ENCODE data around the gene ANKH. TPM values are rescaled to one million over a fixed set of nuclear protein-coding genes. Genes with fewer than 3 reads are reported as not detected.

ANKH gene
- total and polyA plus RNA-seq, 2 experiments from 2014 or later: 27.6 to 29.9 TPM

DNA sequence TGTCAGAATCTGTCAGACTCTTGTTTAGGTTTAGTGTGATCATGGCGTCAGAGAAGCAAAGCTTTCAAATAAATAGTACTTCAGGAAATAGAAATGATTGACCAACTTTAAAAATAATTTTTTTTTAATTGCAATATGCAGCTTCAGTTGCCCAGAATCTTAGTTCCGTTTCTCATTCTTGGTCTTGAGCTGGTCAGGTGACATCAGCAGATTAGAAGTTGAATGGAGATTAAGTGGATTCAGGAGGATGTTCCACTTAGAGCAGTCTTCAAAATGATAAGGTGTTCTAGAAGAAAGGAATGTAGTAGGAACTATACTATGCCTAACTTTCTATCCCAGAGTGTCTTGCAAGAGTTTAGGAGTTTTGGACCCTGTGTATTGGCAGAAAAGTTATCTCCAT lies 176.4 kb downstream of the ANKH start:
- Histone ChIP-seq H2AFZ (no peak overlapping the region), H3K9me2 (replicated peaks; ENCODE audit: insufficient read depth) (no peaks in the 10 kb centered on the region), H3K36me3 (replicated peaks; ENCODE audit: insufficient read depth, low read depth) (no peaks in the 10 kb centered on the region), H3K27ac (no peak overlapping the region), H3K27me3 (no peaks in the 10 kb centered on the region), H3K4me3 (no peak overlapping the region), H3K4me1 (ENCODE audit: insufficient read depth) (no peaks in the 10 kb centered on the region), H3K4me2 (no peak overlapping the region), H3K9me3 (ENCODE audit: low read depth) (no peaks in the 10 kb centered on the region), H4K20me1 (ENCODE audit: insufficient read depth, poor library complexity, severe bottlenecking) (no peaks in the 10 kb centered on the region), H3K79me2 (no peaks in the 10 kb centered on the region)
- DNase-seq (ENCODE audit: low spot score): no peak
- 86% methylated on average over 2 of the region's 2 CpGs for WGBS (ENCODE audit: low lambda C conversion rate, missing lambda C conversion rate)
- TF ChIP-seq EZH2phosphoT487 (IDR thresholded peaks at IDR 0.05; ENCODE audit: low read depth, severe bottlenecking, unreplicated experiment) (no peak), EZH2 (IDR thresholded peaks at IDR 0.05; ENCODE audit: borderline replicate concordance) (no peak), CTCF (IDR thresholded peaks at IDR 0.05; ENCODE audit: poor library complexity) (no peak)

DNA sequence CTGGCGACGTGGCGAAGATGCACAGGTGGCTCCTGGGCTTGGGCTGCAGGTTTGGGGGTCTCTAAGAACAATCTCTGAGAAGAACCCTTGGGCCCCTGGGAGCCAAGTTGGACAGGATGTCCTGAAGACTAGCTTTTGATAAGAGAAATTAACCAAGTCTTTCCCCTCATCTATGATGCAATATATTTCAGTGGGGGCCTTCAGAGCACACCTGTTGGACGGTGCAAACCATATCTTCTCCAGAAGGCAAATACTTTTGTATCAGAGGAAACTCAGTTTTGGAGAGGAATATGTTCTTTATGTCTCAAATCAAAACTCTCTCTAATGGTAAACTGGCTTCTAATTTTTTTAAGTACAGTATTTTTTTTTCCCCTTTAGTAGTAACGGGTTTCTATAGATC lies 178.5 kb downstream of the ANKH start:
- no peaks in the 10 kb centered on the region for H3K4me1 ChIP-seq (ENCODE audit: insufficient read depth)
- H3K4me3 ChIP-seq: no peak overlapping the region
- H4K20me1 ChIP-seq (ENCODE audit: insufficient read depth, poor library complexity, severe bottlenecking): no peaks in the 10 kb centered on the region
- H3K36me3 ChIP-seq (replicated peaks; ENCODE audit: insufficient read depth, low read depth): no peaks in the 10 kb centered on the region
- no peak overlapping the region for H3K27ac ChIP-seq
- no peak overlapping the region for H3K4me2 ChIP-seq
- TF ChIP-seq EZH2phosphoT487 (IDR thresholded peaks at IDR 0.05; ENCODE audit: low read depth, severe bottlenecking, unreplicated experiment) (no peak), CTCF (IDR thresholded peaks at IDR 0.05; ENCODE audit: poor library complexity) (no peak), EZH2 (IDR thresholded peaks at IDR 0.05; ENCODE audit: borderline replicate concordance) (no peak)
- no peak overlapping the region for H2AFZ ChIP-seq
- no peaks in the 10 kb centered on the region for H3K9me3 ChIP-seq (ENCODE audit: low read depth)
- H3K27me3 ChIP-seq: no peaks in the 10 kb centered on the region
- no peak for DNase-seq (ENCODE audit: low spot score)
- no peaks in the 10 kb centered on the region for H3K9me2 ChIP-seq (replicated peaks; ENCODE audit: insufficient read depth)
- peaks cover 8% of the 10 kb centered on the region for H3K79me2 ChIP-seq
- 94% methylated on average over 5 of the region's 5 CpGs for WGBS (ENCODE audit: low lambda C conversion rate, missing lambda C conversion rate)

DNA sequence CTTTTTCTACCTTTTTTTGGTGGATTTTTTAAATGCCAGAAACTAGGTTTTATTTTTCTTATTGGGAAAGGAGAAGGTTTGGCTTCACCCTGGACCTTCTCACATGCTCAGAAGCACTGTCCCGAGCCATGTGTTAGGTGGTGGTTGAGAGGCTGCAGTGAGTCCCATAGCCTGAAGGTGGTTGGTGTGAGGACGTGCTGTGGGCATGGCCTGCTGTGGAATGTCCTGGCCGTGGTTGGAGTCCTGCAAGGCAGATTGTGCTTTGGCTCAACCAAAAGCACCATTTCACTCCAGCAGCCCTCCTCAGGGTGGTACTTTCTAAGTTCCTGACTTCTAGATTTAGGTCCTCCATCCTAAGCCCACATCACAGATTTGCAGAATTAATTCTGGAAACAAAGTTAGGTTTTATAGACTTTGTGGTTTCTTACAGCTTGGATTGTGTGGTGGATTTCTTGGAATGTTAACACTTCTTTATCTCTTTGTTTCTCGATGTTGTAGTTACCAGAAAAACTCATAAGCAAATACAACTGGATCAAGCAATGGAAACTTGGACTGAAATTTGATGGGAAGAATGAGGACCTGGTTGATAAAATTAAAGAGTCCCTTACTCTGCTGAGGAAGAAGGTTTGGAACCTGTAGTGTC lies 184.4 kb downstream of the ANKH start:
- H3K79me2 ChIP-seq: peaks cover 18% of the 10 kb centered on the region
- no peaks in the 10 kb centered on the region for H3K36me3 ChIP-seq (replicated peaks; ENCODE audit: insufficient read depth, low read depth)
- no peaks in the 10 kb centered on the region for H3K27me3 ChIP-seq
- WGBS (ENCODE audit: low lambda C conversion rate, missing lambda C conversion rate): 81% methylated on average over 3 of the region's 4 CpGs
- no peaks in the 10 kb centered on the region for H3K4me1 ChIP-seq (ENCODE audit: insufficient read depth)
- no peak overlapping the region for H3K27ac ChIP-seq
- H3K4me2 ChIP-seq: no peak overlapping the region
- H3K9me2 ChIP-seq (replicated peaks; ENCODE audit: insufficient read depth): no peaks in the 10 kb centered on the region
- no peak for DNase-seq (ENCODE audit: low spot score)
- H4K20me1 ChIP-seq (ENCODE audit: insufficient read depth, poor library complexity, severe bottlenecking): no peaks in the 10 kb centered on the region
- no peak overlapping the region for H2AFZ ChIP-seq
- no peaks in the 10 kb centered on the region for H3K9me3 ChIP-seq (ENCODE audit: low read depth)
- no peak overlapping the region for H3K4me3 ChIP-seq
- no peak for TF ChIP-seq EZH2phosphoT487 (IDR thresholded peaks at IDR 0.05; ENCODE audit: low read depth, severe bottlenecking, unreplicated experiment)

DNA sequence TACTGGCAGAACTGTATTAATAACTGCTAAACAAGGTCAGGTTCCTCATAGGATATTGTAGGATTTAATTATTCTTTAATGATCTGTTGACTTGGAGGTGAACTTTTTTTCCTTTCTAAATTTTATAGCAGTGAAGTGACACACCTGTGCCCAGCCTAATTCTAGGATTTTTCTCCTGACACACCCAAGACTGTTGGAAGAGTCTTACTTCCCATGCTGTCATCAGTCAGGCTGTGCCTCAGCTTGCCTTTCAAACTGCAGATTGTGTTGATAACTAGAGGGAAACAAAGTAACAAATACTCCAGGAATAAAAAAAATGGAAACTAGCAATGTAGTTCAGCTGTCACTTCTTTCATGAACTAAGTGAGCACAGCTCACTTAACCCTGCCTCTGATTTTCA lies 185.1 kb downstream of the ANKH start:
- Histone ChIP-seq H3K9me2 (replicated peaks; ENCODE audit: insufficient read depth) (no peaks in the 10 kb centered on the region), H3K9me3 (ENCODE audit: low read depth) (no peaks in the 10 kb centered on the region), H3K27me3 (no peaks in the 10 kb centered on the region), H3K4me3 (no peak overlapping the region), H3K4me1 (ENCODE audit: insufficient read depth) (no peaks in the 10 kb centered on the region), H3K27ac (no peak overlapping the region), H4K20me1 (ENCODE audit: insufficient read depth, poor library complexity, severe bottlenecking) (no peaks in the 10 kb centered on the region), H3K79me2 (peaks cover 18% of the 10 kb centered on the region), H2AFZ (no peak overlapping the region), H3K4me2 (no peak overlapping the region), H3K36me3 (replicated peaks; ENCODE audit: insufficient read depth, low read depth) (no peaks in the 10 kb centered on the region)
- TF ChIP-seq CTCF (IDR thresholded peaks at IDR 0.05; ENCODE audit: poor library complexity): no peak
- no peak for TF ChIP-seq EZH2phosphoT487 (IDR thresholded peaks at IDR 0.05; ENCODE audit: low read depth, severe bottlenecking, unreplicated experiment)
- TF ChIP-seq EZH2 (IDR thresholded peaks at IDR 0.05; ENCODE audit: borderline replicate concordance): no peak
- no peak for DNase-seq (ENCODE audit: low spot score)
